ENCODE results near the gene FXR1. TPM values are rescaled to one million over a fixed set of nuclear protein-coding genes. Genes with fewer than 3 reads are reported as not detected.

Gene FXR1
- total RNA-seq, 1 donor from 2014 or later, result 103 TPM

DNA sequence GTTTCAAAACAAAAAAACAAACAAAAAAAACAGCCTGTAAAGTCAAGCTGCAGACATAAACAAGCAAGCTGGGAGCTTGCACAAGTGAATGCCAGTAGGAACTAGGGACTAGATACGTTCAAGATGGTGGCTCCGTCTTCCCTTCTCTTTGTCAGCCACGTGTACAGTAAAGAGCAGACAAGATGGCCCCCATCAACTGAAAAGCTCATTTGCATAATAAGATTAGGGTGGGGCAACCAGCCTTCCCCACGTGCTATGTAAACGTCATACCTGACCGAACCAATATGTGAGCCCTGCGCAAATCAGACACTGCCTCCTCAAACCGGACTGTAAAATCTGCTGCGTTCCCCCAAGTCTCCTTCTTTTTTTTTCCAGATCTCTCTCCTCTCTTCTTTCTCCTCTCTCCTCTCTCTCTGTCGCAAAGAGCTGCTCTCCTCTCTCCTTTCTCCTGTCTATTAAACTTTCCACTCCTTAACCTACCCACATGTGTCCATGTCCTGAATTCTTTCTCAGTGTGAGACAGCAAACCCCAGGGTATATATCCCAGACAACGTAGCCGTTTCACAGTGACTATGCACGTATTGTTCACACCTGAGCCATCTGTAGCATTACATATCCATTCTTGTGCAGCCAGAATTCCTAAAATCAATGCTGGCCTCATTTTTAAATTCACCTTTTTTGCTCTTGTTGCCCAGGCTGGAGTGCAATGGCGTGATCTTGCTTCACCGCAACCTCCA lies 31.2 kb upstream of the FXR1 start:
- no peak for DNase-seq
- Histone ChIP-seq H3K27ac (no peak overlapping the region), H3K27me3 (ENCODE audit: low read depth) (peaks cover 5% of the 10 kb centered on the region), H3K4me1 (no peaks in the 10 kb centered on the region), H3K9me3 (no peaks in the 10 kb centered on the region), H3K36me3 (no peaks in the 10 kb centered on the region), H3K4me3 (no peak overlapping the region)
- no peak for ATAC-seq
- intact Hi-C loops (cut with DNase I), result no loop called here
- TF ChIP-seq, protein P1, sequence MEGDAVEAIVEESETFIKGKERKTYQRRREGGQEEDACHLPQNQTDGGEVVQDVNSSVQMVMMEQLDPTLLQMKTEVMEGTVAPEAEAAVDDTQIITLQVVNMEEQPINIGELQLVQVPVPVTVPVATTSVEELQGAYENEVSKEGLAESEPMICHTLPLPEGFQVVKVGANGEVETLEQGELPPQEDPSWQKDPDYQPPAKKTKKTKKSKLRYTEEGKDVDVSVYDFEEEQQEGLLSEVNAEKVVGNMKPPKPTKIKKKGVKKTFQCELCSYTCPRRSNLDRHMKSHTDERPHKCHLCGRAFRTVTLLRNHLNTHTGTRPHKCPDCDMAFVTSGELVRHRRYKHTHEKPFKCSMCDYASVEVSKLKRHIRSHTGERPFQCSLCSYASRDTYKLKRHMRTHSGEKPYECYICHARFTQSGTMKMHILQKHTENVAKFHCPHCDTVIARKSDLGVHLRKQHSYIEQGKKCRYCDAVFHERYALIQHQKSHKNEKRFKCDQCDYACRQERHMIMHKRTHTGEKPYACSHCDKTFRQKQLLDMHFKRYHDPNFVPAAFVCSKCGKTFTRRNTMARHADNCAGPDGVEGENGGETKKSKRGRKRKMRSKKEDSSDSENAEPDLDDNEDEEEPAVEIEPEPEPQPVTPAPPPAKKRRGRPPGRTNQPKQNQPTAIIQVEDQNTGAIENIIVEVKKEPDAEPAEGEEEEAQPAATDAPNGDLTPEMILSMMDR (IDR thresholded peaks at IDR 0.05), result no peak

- Histone ChIP-seq H3K4me3 (no peak overlapping the region), H3K9me3 (no peaks in the 10 kb centered on the region), H3K4me1 (no peaks in the 10 kb centered on the region), H3K27ac (no peak overlapping the region), H3K36me3 (no peaks in the 10 kb centered on the region), H3K27me3 (ENCODE audit: low read depth) (peaks cover 5% of the 10 kb centered on the region)
- no peak for ATAC-seq
- intact Hi-C loops (cut with DNase I), result no loop called here
- TF ChIP-seq, protein P1 (IDR thresholded peaks at IDR 0.05), result no peak
- no peak for DNase-seq
Observed at GRCh38 chr3:180882115-180882514, 30.4 kb upstream of the FXR1 start.

DNA sequence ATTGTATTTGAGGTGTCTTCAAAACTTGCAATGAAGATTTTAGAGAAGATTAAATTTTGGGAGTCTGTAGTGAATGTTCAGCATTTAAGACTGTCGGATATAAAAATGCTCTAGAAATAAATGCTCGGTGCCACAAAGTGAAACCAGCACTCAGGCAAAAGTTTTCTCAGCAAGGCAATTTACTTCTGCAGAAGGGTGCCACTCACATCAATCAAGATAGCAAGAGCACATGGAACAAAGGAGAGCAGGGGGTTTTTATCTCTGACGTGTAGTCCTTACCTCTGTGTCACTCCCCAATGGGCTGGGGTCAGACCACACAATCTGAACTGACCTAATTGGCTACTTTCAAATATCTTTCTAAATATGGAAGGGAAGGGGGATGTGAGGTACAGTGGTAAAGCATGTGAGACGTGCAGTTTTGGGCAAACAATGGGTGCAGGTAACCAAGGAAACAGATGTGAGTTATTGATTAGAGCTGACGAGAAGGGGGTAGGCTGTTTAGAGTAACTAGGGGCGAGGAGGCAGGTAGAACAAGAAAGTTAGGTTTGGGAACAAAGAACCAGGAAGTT lies 23.4 kb upstream of the FXR1 start:
- intact Hi-C loops (cut with DNase I), result no loop called here
- DNase-seq (no peak), ATAC-seq (no peak)
- Histone ChIP-seq H3K27me3 (ENCODE audit: low read depth) (no peaks in the 10 kb centered on the region), H3K36me3 (no peaks in the 10 kb centered on the region), H3K4me1 (no peaks in the 10 kb centered on the region), H3K27ac (no peak overlapping the region), H3K4me3 (no peak overlapping the region), H3K9me3 (peaks cover 19% of the 10 kb centered on the region)
- TF ChIP-seq, protein P1 (IDR thresholded peaks at IDR 0.05), result no peak

GRCh38 chr3:180898572-180898971 lies 13.9 kb upstream of the FXR1 start:
- H3K9me3 ChIP-seq, result peaks cover 4% of the 10 kb centered on the region
- no peaks in the 10 kb centered on the region for H3K27me3 ChIP-seq (ENCODE audit: low read depth)
- no peak for ATAC-seq
- TF ChIP-seq, protein P1 (IDR thresholded peaks at IDR 0.05), result no peak
- no peaks in the 10 kb centered on the region for H3K4me1 ChIP-seq
- H3K4me3 ChIP-seq, result no peak overlapping the region
- H3K27ac ChIP-seq, result no peak overlapping the region
- no peaks in the 10 kb centered on the region for H3K36me3 ChIP-seq
- intact Hi-C loops (cut with DNase I), result no loop called here
- no peak for DNase-seq

DNA sequence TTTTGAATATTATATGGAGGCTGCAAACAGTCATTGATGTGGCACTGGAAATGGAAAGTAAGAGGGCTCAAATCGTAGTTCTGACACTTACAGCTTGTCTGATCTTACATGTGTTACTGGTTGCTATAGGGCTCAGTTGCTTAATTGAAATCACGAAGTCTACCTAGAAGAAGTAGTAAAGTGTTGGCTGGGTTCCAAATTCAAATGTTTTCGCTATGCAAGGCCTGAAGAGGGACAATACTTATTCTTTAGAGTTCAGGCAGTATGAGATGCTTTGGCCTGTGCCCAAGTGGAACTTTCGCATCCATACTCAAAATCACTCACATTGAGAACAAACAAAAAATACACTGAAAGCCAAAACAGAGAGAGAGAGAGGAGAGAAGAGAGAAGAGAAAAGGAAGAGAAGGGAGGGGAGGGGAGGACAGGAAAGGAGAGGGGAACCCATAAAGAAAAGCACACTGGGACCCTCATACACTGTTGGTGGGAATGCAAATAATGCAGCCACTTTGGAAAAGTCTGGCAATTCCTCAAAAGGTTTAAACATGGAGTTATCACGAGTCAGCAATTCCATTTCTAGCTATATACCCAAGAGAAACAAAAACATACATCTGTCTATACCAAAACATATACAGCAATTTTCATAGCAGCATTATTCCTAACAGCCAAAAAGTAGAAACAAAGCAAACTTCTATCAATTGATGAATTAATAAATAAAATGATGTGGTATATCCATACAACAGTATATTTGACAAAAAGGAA lies 2.9 kb upstream of the FXR1 start:
- H3K4me1 ChIP-seq, result peaks cover 20% of the 10 kb centered on the region
- H3K4me3 ChIP-seq, result no peak overlapping the region
- TF ChIP-seq, protein P1 (IDR thresholded peaks at IDR 0.05), result no peak
- DNase-seq (no peak), ATAC-seq (no peak)
- H3K9me3 ChIP-seq, result peaks cover 3% of the 10 kb centered on the region
- intact Hi-C loops (cut with DNase I), result no loop called here
- H3K36me3 ChIP-seq, result no peaks in the 10 kb centered on the region
- no peaks in the 10 kb centered on the region for H3K27me3 ChIP-seq (ENCODE audit: low read depth)
- H3K27ac ChIP-seq, result no peak overlapping the region
